Measurements from ENCODE around the gene PTGES2. TPM values are rescaled to one million over a fixed set of nuclear protein-coding genes. Genes with fewer than 3 reads are reported as not detected.

The PTGES2 gene
- total and polyA plus RNA-seq, 2 of the 13 experiments (the other 11 are each of a cell fraction or from before 2014, with no cell fraction given), result 63.7 to 79.8 TPM

DNA sequence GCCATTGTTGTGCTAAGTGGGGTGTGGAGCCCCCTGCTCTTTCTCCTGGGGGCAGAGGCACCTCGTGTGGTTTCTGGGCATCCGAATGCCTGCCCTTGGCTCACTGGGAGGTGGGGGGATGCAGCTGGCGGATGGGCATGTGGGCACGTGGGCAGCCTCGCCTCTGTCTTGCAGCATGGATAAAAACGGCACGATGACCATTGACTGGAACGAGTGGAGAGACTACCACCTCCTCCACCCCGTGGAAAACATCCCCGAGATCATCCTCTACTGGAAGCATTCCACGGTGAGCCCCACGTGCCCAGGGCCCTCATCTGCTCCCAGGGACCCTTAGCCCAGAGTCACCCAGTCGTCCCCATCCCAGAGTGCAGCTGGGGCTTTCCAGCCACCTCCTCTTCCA, 25.3 kb downstream of the PTGES2 start:
- Histone ChIP-seq H4K20me1 (ENCODE audit: insufficient read depth, low read length) (peaks cover 17% of the 10 kb centered on the region; the same call in 1 of the 2 replicates), H3K27ac (ENCODE audit: extremely low read length, insufficient read depth, low read length) (peak overlapping the region; percentile 90), H3K9ac (ENCODE audit: insufficient read depth, low read depth, low read length) (peak overlapping the region; percentile 48; the same call in 1 of the 2 replicates), H3K4me3 (replicated peaks in 1 of 3; ENCODE audit: insufficient read depth in 1 of 3, low read depth in 2 of 3, low read length in 3 of 3) (peak overlapping the region in 1 of 3 experiments; percentile 35; a peak in 1 of 6 replicates), H3K27me3 (ENCODE audit: control insufficient read depth in 1 of 2, insufficient read depth in 2 of 2, low read length in 2 of 2) (no peaks in the 10 kb centered on the region; a peak in 1 of 5 replicates), H3K4me1 (ENCODE audit: insufficient read depth, low read length) (peaks cover 90% of the 10 kb centered on the region), H3K9me3 (ENCODE audit: low read length) (no peaks in the 10 kb centered on the region), H2AFZ (ENCODE audit: low read length) (no peak overlapping the region), H3K4me2 (ENCODE audit: low read depth, low read length) (peak overlapping the region; percentile 51), H3K36me3 (replicated peaks in 1 of 2; ENCODE audit: control insufficient read depth in 1 of 2, insufficient read depth in 2 of 2, low read length in 2 of 2) (peaks cover 19 to 42% of the 10 kb centered on the region in 2 experiments), H3K79me2 (ENCODE audit: insufficient read depth, low read length) (peaks cover 33% of the 10 kb centered on the region)
- DNase-seq (ENCODE audit: low spot score) (no peak), ATAC-seq (no peak), FAIRE-seq (no peak)
- BruUV-seq (replicated peaks), result no TSS peak
- ChIA-PET CTCF (ENCODE audit: low intra/inter-chr PET ratio, low total read pairs) (interaction anchor here (2.6 kb wide), 1 partner anchor 16 kb away, joined by 14 read pairs; no protein-coding TSS in a partner anchor), POLR2A (interaction anchor here (1.1 to 2.7 kb wide), 7 partner anchors 12 to 151 kb away, joined by 3 to 40 read pairs (median 8); partner anchors contain the start of genes EEIG1, NAIF1 and SLC25A25)
- intact Hi-C loops (cut with micrococcal nuclease; ENCODE audit: unreplicated experiment), result loop anchor here (5.0 kb wide), 1 partner anchor 35 kb away; the partner anchor contains the start of genes NAIF1 and SLC25A25
- 100% methylated on average over 1 of the region's 13 CpGs for WGBS (ENCODE audit: low lambda C conversion rate)
- TF ChIP-seq GZF1 (CRISPR knock-in tag; IDR thresholded peaks at IDR 0.05) (no peak), RBFOX2 (IDR thresholded peaks at IDR 0.05; ENCODE audit: low read depth, low read length) (0 out of 2 replicates have a peak, but pooled peaks have one; percentile 22), ZNF484 (CRISPR knock-in tag; IDR thresholded peaks at IDR 0.05; ENCODE audit: borderline replicate concordance, low read depth) (no peak), HNRNPL (IDR thresholded peaks at IDR 0.05; ENCODE audit: low read depth, low read length) (0 out of 2 replicates have a peak, but pooled peaks have one; percentile 70), JUND (CRISPR knock-in tag; IDR thresholded peaks at IDR 0.05) (no peak), ZNF138 (CRISPR knock-in tag; IDR thresholded peaks at IDR 0.05; ENCODE audit: low read depth) (0 out of 2 replicates have a peak, but pooled peaks have one; percentile 12), POLR2A (IDR thresholded peaks at IDR 0.05; ENCODE audit: insufficient read depth in 1 of 2, low read depth in 2 of 2, low read length in 2 of 2) (0 out of 4 replicates have a peak, but pooled peaks of 1 of the 2 experiments have one; percentile 3), NCOA1 (CRISPR knock-in tag; IDR thresholded peaks at IDR 0.05) (no peak), ZNF33B (CRISPR knock-in tag; IDR thresholded peaks at IDR 0.05) (no peak), ZNF768 (CRISPR knock-in tag; IDR thresholded peaks at IDR 0.05) (no peak), ZNF253 (CRISPR knock-in tag; IDR thresholded peaks at IDR 0.05; ENCODE audit: borderline replicate concordance) (no peak), MIXL1 (CRISPR knock-in tag; IDR thresholded peaks at IDR 0.05) (no peak), ZBTB38 (CRISPR knock-in tag; IDR thresholded peaks at IDR 0.05) (0 out of 2 replicates have a peak, but pooled peaks have one; percentile 21)
- TF ChIP-seq, protein P1, sequence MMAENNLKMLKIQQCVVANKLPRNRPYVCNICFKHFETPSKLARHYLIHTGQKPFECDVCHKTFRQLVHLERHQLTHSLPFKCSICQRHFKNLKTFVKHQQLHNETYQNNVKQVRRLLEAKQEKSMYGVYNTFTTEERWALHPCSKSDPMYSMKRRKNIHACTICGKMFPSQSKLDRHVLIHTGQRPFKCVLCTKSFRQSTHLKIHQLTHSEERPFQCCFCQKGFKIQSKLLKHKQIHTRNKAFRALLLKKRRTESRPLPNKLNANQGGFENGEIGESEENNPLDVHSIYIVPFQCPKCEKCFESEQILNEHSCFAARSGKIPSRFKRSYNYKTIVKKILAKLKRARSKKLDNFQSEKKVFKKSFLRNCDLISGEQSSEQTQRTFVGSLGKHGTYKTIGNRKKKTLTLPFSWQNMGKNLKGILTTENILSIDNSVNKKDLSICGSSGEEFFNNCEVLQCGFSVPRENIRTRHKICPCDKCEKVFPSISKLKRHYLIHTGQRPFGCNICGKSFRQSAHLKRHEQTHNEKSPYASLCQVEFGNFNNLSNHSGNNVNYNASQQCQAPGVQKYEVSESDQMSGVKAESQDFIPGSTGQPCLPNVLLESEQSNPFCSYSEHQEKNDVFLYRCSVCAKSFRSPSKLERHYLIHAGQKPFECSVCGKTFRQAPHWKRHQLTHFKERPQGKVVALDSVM (CRISPR knock-in tag; IDR thresholded peaks at IDR 0.05), result no peak
- TF ChIP-seq, protein P2, sequence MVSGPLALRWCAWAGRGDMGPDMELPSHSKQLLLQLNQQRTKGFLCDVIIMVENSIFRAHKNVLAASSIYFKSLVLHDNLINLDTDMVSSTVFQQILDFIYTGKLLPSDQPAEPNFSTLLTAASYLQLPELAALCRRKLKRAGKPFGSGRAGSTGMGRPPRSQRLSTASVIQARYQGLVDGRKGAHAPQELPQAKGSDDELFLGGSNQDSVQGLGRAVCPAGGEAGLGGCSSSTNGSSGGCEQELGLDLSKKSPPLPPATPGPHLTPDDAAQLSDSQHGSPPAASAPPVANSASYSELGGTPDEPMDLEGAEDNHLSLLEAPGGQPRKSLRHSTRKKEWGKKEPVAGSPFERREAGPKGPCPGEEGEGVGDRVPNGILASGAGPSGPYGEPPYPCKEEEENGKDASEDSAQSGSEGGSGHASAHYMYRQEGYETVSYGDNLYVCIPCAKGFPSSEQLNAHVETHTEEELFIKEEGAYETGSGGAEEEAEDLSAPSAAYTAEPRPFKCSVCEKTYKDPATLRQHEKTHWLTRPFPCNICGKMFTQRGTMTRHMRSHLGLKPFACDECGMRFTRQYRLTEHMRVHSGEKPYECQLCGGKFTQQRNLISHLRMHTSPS (CRISPR knock-in tag; IDR thresholded peaks at IDR 0.05; ENCODE audit: low read depth), result no peak
- TF ChIP-seq, protein P3, sequence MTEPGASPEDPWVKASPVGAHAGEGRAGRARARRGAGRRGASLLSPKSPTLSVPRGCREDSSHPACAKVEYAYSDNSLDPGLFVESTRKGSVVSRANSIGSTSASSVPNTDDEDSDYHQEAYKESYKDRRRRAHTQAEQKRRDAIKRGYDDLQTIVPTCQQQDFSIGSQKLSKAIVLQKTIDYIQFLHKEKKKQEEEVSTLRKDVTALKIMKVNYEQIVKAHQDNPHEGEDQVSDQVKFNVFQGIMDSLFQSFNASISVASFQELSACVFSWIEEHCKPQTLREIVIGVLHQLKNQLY (CRISPR knock-in tag; IDR thresholded peaks at IDR 0.05), result no peak
- TF ChIP-seq, protein P4, sequence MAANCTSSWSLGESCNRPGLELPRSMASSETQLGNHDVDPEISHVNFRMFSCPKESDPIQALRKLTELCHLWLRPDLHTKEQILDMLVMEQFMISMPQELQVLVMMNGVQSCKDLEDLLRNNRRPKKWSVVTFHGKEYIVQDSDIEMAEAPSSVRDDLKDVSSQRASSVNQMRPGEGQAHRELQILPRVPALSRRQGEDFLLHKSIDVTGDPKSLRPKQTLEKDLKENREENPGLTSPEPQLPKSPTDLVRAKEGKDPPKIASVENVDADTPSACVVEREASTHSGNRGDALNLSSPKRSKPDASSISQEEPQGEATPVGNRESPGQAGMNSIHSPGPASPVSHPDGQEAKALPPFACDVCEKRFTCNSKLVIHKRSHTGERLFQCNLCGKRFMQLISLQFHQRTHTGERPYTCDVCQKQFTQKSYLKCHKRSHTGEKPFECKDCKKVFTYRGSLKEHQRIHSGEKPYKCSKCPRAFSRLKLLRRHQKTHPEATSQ (CRISPR knock-in tag; IDR thresholded peaks at IDR 0.05; ENCODE audit: borderline replicate concordance), result no peak
- in situ Hi-C loops (cut with HindIII; ENCODE audit: extremely low pct_ligation_motif_present, low pct_unique_long_range_greater_than_20kb), result no loop called here
